NCI-H146 treated with DMSO at 0.1 percent for 48 hours (cell line): ENCODE measurements around the gene SLC17A9.

Source experiments
- DNase-seq: peaks from one replicate; lab custom pipeline; 2025; ENCODE audit not compliant: unreplicated experiment; lab: John Stamatoyannopoulos, UW

Gene SLC17A9

GRCh38 chr20:63015147-63015661 is 62.7 kb downstream of the SLC17A9 start:
- DNase-seq, result no peak

- DNase-seq, result no peak
Observed at GRCh38 chr20:63015662-63016361, 63.3 kb downstream of the SLC17A9 start.

- no peak for DNase-seq
Observed at GRCh38 chr20:63016514-63017075, 64.1 kb downstream of the SLC17A9 start.

- no peak for DNase-seq
Observed at GRCh38 chr20:63017076-63017825, 64.7 kb downstream of the SLC17A9 start.

DNA sequence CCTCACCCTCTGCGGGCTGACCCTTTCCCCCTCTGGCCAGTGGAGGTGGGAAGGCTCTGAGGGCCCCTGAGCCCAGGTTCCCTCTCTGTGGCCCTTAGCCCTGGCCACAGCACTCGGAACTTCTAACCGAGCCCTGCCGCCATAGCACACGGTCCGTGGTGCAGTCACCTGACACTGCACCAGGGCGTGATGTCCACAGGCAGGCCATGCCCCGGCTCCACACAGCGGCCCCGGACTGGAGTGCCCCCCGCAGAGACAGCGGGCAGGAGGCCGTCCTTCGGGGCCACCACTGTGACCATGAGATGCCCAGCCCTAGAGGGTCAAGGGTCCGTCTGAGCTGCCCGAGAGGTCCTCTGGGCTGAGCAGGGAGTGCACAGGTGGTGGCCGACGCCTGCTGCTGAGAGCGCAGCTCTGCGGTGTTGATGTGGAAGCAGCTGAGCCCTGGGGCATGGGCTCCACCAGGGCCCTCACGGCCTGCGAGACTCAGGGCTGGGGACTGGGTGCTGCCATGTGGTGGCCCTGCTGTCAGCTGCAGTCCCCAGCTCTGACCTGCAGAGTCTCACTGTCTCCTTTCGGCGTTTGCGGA is 65.4 kb downstream of the SLC17A9 start:
- no peak for DNase-seq
